Natural killer cell (primary cell): ENCODE measurements around the gene NSMCE3. TPM values are rescaled to one million over a fixed set of nuclear protein-coding genes. Genes with fewer than 3 reads are reported as not detected.

Experiments
- ATAC-seq, 3 donors: fragments of 150-1000 bp in 2 of 3; fragments of 200-7000 bp in 1 of 3; cut with Tn5 transposase; 1 replicate in 1 of 3; 2 replicates in 2 of 3; pipeline ENCODE4 v1.10.0; 2021; ENCODE audit warnings: mild to moderate bottlenecking in 2 of 3, moderate library complexity in 2 of 3
- DNase-seq, 2 donors: peaks; one replicate each; pipeline versions ENCODE4 v3.0.0 to v3.0.0-alpha.2; 2013 to 2021; ENCODE audit warnings: mixed read lengths in 1 of 2
- H3K27ac ChIP-seq: one replicate; pipeline ENCODE4 v1.5.1; 2013; ENCODE audit warnings: mild to moderate bottlenecking, low read length
- H3K27me3 ChIP-seq: one replicate; pipeline ENCODE4 v1.6.1; 2013; ENCODE audit warnings: low read length; ENCODE audit not compliant: control insufficient read depth, insufficient read depth
- H3K36me3 ChIP-seq: one replicate; pipeline ENCODE4 v1.6.1; 2013; ENCODE audit warnings: low read length; ENCODE audit not compliant: control insufficient read depth, insufficient read depth
- H3K4me1 ChIP-seq: one replicate; pipeline ENCODE4 v1.6.1; 2013; ENCODE audit warnings: low read length; ENCODE audit not compliant: control insufficient read depth, insufficient read depth
- H3K4me3 ChIP-seq: one replicate; pipeline ENCODE4 v1.5.1; 2013; ENCODE audit warnings: low read length
- H3K9me3 ChIP-seq: one replicate; pipeline ENCODE4 v1.6.1; 2013; ENCODE audit warnings: low read length; ENCODE audit not compliant: control insufficient read depth, insufficient read depth
- H3K27ac Mint-ChIP-seq, 2 donors: one replicate each; pipeline ENCODE4 v1.8.0; 2022; ENCODE audit warnings: mild to moderate bottlenecking in 2 of 2, mixed read lengths in 2 of 2, moderate library complexity in 1 of 2
- H3K27me3 Mint-ChIP-seq, 2 donors: one replicate each; pipeline ENCODE4 v1.8.0; 2022; ENCODE audit warnings: low read depth in 2 of 2, mixed read lengths in 2 of 2
- H3K36me3 Mint-ChIP-seq: one replicate; pipeline ENCODE4 v1.8.0; 2022; ENCODE audit warnings: mixed read lengths
- H3K4me1 Mint-ChIP-seq, 2 donors: one replicate each; pipeline ENCODE4 v1.8.0; 2022; ENCODE audit warnings: mixed read lengths in 2 of 2
- H3K4me3 Mint-ChIP-seq: one replicate; pipeline ENCODE4 v1.8.0; 2022; ENCODE audit warnings: mild to moderate bottlenecking, moderate library complexity, mixed read lengths
- H3K9me3 Mint-ChIP-seq, 2 donors: one replicate each; pipeline ENCODE4 v1.8.0; 2022; ENCODE audit warnings: mixed read lengths in 2 of 2
- CTCF ChIP-seq: fragments of 200-600 bp; IDR thresholded peaks from one replicate; pipeline ENCODE4 v1.8.0; 2022; ENCODE audit warnings: antibody characterized with exemption
- WGBS: methylation state at CpG from one replicate; pipeline ENCODE4 v1.1.7; 2013; ENCODE audit warnings: missing lambda C conversion rate; ENCODE audit not compliant: insufficient coverage; 5-methylcytosine and 5-hydroxymethylcytosine counted together
- intact Hi-C: fragments of 100-400 bp; cut with micrococcal nuclease; formaldehyde crosslinking; loops from one replicate; pipeline ENCODE4 v1.14.2; 2022
- total RNA-seq, 4 donors: library from RNA; stranded (reverse); fragments of 120-200 nt in 1 of 4; gene quantifications; one replicate each; pipeline versions ENCODE4 v1.2.3 to v1.2.4, GENCODE V29; 2013 to 2022

NSMCE3 gene
- total RNA-seq, 3 donors from 2014 or later (not counting 1 experiment from before 2014, with no cell fraction given): 20.6 to 28.0 (median 22.0) TPM

- 47% methylated on average over 3 of the region's 3 CpGs for WGBS
- no peak for ATAC-seq
Measured at GRCh38 chr15:29216955-29217354, 52.7 kb downstream of the NSMCE3 start.

More at GRCh38 chr15:29216955-29217354, 52.7 kb downstream of the NSMCE3 start:
- Mint-ChIP-seq H3K27ac (no peak overlapping the region), H3K36me3 (no peaks in the 10 kb centered on the region), H3K27me3 (peaks cover 15 to 22% of the 10 kb centered on the region in 2 donors), H3K9me3 (no peaks in the 10 kb centered on the region), H3K4me1 (no peaks in the 10 kb centered on the region), H3K4me3 (no peak overlapping the region)
- Histone ChIP-seq H3K4me1 (no peaks in the 10 kb centered on the region), H3K27me3 (no peaks in the 10 kb centered on the region), H3K4me3 (no peak overlapping the region), H3K9me3 (no peaks in the 10 kb centered on the region), H3K27ac (no peak overlapping the region), H3K36me3 (no peaks in the 10 kb centered on the region)
- intact Hi-C loops: no loop called here
- TF ChIP-seq CTCF: no peak
- DNase-seq: no peak
